SK-N-SH (cell line): ENCODE results near the gene PIP5KL1.

ENCODE experiments used
- EP300 ChIP-seq, 2 experiments: IDR thresholded peaks; 2 replicates each; pipeline versions ENCODE4 v1.4.0 to v1.6.1; 2012; ENCODE audit warnings: borderline replicate concordance in 1 of 2, low read depth in 1 of 2, low read length in 1 of 2
- EZH2phosphoT487 ChIP-seq: fragments of 200-600 bp; sonication (generic); IDR thresholded peaks from 2 replicates; pipeline ENCODE4 v1.6.1; 2017; ENCODE audit warnings: low read depth, mixed run types, mild to moderate bottlenecking, antibody characterized with exemption, moderate library complexity, borderline replicate concordance
- JUND ChIP-seq: IDR thresholded peaks from 2 replicates; pipeline ENCODE4 v1.4.0; 2012
- MEF2A ChIP-seq: IDR thresholded peaks from 2 replicates; pipeline ENCODE4 v1.4.0; 2012; ENCODE audit warnings: low read depth, borderline replicate concordance
- POLR2AphosphoS5 ChIP-seq: IDR thresholded peaks from 2 replicates; pipeline ENCODE4 v1.6.1; 2012; ENCODE audit warnings: low read depth, low read length
- TEAD4 ChIP-seq: IDR thresholded peaks from 2 replicates; pipeline ENCODE4 v1.4.0; 2012; ENCODE audit warnings: mild to moderate bottlenecking, borderline replicate concordance; ENCODE audit not compliant: insufficient read depth
- TF ChIP-seq, protein P1 (sequence below): fragments of 200-600 bp; sonication (generic); IDR thresholded peaks from 2 replicates; pipeline ENCODE4 v1.6.1; 2017; ENCODE audit warnings: antibody characterized with exemption, mild to moderate bottlenecking, moderate library complexity
- TF ChIP-seq, protein P2 (sequence below): IDR thresholded peaks from 2 replicates; pipeline ENCODE4 v1.4.0; 2012; ENCODE audit warnings: low read depth
- TF ChIP-seq, protein P3 (sequence below): IDR thresholded peaks from 2 replicates; pipeline ENCODE4 v1.6.1; 2012; ENCODE audit warnings: mild to moderate bottlenecking, low read depth, low read length, moderate library complexity

DNA sequence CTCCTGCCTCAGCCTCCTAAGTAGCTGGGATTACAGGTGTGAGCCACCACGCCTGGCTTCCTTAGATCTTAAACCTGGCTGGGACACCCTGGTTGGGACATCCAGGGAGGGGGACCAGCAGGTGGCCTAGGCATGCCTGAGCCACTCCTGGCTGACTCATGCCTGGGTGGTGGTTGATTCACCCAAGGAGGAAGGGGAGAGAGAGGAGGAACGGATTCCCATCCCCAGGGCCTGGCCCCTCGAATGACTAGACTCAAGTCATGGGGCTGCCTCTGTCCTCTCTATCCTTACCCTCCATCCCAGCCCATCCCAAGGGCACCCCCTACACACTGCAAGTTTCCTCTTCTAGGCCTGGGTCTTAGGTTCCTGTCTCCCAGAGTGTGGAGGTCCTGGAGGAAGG, 37.5 kb upstream of the PIP5KL1 start:
- TF ChIP-seq, protein P1, sequence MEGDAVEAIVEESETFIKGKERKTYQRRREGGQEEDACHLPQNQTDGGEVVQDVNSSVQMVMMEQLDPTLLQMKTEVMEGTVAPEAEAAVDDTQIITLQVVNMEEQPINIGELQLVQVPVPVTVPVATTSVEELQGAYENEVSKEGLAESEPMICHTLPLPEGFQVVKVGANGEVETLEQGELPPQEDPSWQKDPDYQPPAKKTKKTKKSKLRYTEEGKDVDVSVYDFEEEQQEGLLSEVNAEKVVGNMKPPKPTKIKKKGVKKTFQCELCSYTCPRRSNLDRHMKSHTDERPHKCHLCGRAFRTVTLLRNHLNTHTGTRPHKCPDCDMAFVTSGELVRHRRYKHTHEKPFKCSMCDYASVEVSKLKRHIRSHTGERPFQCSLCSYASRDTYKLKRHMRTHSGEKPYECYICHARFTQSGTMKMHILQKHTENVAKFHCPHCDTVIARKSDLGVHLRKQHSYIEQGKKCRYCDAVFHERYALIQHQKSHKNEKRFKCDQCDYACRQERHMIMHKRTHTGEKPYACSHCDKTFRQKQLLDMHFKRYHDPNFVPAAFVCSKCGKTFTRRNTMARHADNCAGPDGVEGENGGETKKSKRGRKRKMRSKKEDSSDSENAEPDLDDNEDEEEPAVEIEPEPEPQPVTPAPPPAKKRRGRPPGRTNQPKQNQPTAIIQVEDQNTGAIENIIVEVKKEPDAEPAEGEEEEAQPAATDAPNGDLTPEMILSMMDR: no peak; the same call in 1 of the 2 replicates
- TF ChIP-seq, protein P2, sequence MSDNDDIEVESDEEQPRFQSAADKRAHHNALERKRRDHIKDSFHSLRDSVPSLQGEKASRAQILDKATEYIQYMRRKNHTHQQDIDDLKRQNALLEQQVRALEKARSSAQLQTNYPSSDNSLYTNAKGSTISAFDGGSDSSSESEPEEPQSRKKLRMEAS: peak; percentile 59; the same call in 1 of the 2 replicates
- no peak; the same call in 1 of the 2 replicates for TF ChIP-seq JUND
- no peak for TF ChIP-seq EZH2phosphoT487
- TF ChIP-seq, protein P3, sequence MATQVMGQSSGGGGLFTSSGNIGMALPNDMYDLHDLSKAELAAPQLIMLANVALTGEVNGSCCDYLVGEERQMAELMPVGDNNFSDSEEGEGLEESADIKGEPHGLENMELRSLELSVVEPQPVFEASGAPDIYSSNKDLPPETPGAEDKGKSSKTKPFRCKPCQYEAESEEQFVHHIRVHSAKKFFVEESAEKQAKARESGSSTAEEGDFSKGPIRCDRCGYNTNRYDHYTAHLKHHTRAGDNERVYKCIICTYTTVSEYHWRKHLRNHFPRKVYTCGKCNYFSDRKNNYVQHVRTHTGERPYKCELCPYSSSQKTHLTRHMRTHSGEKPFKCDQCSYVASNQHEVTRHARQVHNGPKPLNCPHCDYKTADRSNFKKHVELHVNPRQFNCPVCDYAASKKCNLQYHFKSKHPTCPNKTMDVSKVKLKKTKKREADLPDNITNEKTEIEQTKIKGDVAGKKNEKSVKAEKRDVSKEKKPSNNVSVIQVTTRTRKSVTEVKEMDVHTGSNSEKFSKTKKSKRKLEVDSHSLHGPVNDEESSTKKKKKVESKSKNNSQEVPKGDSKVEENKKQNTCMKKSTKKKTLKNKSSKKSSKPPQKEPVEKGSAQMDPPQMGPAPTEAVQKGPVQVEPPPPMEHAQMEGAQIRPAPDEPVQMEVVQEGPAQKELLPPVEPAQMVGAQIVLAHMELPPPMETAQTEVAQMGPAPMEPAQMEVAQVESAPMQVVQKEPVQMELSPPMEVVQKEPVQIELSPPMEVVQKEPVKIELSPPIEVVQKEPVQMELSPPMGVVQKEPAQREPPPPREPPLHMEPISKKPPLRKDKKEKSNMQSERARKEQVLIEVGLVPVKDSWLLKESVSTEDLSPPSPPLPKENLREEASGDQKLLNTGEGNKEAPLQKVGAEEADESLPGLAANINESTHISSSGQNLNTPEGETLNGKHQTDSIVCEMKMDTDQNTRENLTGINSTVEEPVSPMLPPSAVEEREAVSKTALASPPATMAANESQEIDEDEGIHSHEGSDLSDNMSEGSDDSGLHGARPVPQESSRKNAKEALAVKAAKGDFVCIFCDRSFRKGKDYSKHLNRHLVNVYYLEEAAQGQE: no peak
- no peak for TF ChIP-seq POLR2AphosphoS5
- no peak for TF ChIP-seq MEF2A
- no peak for TF ChIP-seq TEAD4
- TF ChIP-seq EP300 (IDR thresholded peaks at IDR 0.05; ENCODE audit: borderline replicate concordance in 1 of 2, low read depth in 1 of 2, low read length in 1 of 2): peak in 1 of 2 experiments; percentile 36; a peak in 1 of 4 replicates
